ENCODE measurements around the gene TRAM2. TPM values are rescaled to one million over a fixed set of nuclear protein-coding genes. Genes with fewer than 3 reads are reported as not detected.

TRAM2 gene
- total and polyA plus RNA-seq, 9 of the 15 experiments (the other 6 are each of a cell fraction or from before 2014, with no cell fraction given) = 2.6 to 13.3 (median 8.9) TPM

DNA sequence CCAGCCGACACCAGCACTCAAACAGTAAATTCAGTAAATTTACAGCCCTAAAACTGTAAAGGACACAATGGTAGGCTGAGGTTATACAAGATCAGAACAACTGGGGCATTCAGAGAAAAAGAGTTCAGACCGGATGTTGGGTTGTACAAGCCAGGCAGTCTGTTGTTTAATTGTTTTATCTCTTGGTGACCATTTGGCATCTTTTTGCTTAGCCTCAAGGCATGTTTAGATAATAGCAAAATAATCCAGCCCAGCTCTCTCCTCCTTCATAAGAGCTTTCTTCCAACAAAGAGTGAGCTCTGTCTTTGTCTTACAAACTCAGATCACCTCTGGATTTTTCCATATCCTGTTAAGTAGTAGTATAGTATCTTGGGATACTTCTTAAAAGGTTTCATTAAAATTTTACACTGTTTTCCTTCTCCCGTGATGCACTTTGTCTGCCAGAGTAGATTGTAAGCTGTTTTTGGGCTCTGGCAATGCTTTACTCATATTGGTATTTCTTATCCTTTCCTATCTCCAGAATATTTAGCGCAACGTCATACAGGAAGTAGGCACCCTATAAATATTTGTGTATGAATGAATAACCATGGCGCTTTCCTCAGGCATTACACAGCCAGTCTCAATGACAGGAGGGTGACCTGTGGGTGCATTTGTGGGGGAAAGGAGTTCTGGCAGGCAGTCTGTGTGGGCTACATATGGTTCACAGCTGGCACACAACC, 35.6 kb upstream of the TRAM2 start (continued):
- TF ChIP-seq, protein P1, sequence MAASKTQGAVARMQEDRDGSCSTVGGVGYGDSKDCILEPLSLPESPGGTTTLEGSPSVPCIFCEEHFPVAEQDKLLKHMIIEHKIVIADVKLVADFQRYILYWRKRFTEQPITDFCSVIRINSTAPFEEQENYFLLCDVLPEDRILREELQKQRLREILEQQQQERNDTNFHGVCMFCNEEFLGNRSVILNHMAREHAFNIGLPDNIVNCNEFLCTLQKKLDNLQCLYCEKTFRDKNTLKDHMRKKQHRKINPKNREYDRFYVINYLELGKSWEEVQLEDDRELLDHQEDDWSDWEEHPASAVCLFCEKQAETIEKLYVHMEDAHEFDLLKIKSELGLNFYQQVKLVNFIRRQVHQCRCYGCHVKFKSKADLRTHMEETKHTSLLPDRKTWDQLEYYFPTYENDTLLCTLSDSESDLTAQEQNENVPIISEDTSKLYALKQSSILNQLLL (CRISPR knock-in tag; IDR thresholded peaks at IDR 0.05; ENCODE audit: borderline replicate concordance) = no peak
- TF ChIP-seq ZNF41 (CRISPR knock-in tag; conservative IDR thresholded peaks at IDR 0.05) = no peak
- TF ChIP-seq TARDBP (IDR thresholded peaks at IDR 0.05) = no peak
- no peak for TF ChIP-seq BRD4 (IDR thresholded peaks at IDR 0.05)
- TF ChIP-seq ZNF175 (CRISPR knock-in tag; IDR thresholded peaks at IDR 0.05; ENCODE audit: low read depth) = peak; percentile 85
- TF ChIP-seq NR2F6 (CRISPR knock-in tag; IDR thresholded peaks at IDR 0.05) = no peak
- TF ChIP-seq ZNF77 (CRISPR knock-in tag; IDR thresholded peaks at IDR 0.05) = no peak
- TF ChIP-seq, protein P2, sequence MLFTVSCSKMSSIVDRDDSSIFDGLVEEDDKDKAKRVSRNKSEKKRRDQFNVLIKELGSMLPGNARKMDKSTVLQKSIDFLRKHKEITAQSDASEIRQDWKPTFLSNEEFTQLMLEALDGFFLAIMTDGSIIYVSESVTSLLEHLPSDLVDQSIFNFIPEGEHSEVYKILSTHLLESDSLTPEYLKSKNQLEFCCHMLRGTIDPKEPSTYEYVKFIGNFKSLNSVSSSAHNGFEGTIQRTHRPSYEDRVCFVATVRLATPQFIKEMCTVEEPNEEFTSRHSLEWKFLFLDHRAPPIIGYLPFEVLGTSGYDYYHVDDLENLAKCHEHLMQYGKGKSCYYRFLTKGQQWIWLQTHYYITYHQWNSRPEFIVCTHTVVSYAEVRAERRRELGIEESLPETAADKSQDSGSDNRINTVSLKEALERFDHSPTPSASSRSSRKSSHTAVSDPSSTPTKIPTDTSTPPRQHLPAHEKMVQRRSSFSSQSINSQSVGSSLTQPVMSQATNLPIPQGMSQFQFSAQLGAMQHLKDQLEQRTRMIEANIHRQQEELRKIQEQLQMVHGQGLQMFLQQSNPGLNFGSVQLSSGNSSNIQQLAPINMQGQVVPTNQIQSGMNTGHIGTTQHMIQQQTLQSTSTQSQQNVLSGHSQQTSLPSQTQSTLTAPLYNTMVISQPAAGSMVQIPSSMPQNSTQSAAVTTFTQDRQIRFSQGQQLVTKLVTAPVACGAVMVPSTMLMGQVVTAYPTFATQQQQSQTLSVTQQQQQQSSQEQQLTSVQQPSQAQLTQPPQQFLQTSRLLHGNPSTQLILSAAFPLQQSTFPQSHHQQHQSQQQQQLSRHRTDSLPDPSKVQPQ (CRISPR knock-in tag; IDR thresholded peaks at IDR 0.05; ENCODE audit: borderline replicate concordance) = no peak
- 0 out of 2 replicates have a peak, but pooled peaks have one; percentile 4 for TF ChIP-seq MAFK (IDR thresholded peaks at IDR 0.05; ENCODE audit: low read length)
- TF ChIP-seq STAT5A (IDR thresholded peaks at IDR 0.05; ENCODE audit: borderline replicate concordance, low read length) = no peak
- TF ChIP-seq, protein P3, sequence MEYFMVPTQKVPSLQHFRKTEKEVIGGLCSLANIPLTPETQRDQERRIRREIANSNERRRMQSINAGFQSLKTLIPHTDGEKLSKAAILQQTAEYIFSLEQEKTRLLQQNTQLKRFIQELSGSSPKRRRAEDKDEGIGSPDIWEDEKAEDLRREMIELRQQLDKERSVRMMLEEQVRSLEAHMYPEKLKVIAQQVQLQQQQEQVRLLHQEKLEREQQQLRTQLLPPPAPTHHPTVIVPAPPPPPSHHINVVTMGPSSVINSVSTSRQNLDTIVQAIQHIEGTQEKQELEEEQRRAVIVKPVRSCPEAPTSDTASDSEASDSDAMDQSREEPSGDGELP (CRISPR knock-in tag; IDR thresholded peaks at IDR 0.05; ENCODE audit: borderline replicate concordance) = no peak
- TF ChIP-seq FOXM1 (IDR thresholded peaks at IDR 0.05; ENCODE audit: low read depth) = no peak
- no peak for TF ChIP-seq FOXM1 (CRISPR knock-in tag; IDR thresholded peaks at IDR 0.05; ENCODE audit: low read depth)
- TF ChIP-seq WHSC1 (IDR thresholded peaks at IDR 0.05; ENCODE audit: low read length) = no peak
- TF ChIP-seq DPF2 (IDR thresholded peaks at IDR 0.05) = 0 out of 2 replicates have a peak, but pooled peaks have one; percentile 26
- TF ChIP-seq, protein P4, sequence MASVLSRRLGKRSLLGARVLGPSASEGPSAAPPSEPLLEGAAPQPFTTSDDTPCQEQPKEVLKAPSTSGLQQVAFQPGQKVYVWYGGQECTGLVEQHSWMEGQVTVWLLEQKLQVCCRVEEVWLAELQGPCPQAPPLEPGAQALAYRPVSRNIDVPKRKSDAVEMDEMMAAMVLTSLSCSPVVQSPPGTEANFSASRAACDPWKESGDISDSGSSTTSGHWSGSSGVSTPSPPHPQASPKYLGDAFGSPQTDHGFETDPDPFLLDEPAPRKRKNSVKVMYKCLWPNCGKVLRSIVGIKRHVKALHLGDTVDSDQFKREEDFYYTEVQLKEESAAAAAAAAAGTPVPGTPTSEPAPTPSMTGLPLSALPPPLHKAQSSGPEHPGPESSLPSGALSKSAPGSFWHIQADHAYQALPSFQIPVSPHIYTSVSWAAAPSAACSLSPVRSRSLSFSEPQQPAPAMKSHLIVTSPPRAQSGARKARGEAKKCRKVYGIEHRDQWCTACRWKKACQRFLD (CRISPR knock-in tag; IDR thresholded peaks at IDR 0.05) = 0 out of 2 replicates have a peak, but pooled peaks have one; percentile 26
- TF ChIP-seq, protein P5, sequence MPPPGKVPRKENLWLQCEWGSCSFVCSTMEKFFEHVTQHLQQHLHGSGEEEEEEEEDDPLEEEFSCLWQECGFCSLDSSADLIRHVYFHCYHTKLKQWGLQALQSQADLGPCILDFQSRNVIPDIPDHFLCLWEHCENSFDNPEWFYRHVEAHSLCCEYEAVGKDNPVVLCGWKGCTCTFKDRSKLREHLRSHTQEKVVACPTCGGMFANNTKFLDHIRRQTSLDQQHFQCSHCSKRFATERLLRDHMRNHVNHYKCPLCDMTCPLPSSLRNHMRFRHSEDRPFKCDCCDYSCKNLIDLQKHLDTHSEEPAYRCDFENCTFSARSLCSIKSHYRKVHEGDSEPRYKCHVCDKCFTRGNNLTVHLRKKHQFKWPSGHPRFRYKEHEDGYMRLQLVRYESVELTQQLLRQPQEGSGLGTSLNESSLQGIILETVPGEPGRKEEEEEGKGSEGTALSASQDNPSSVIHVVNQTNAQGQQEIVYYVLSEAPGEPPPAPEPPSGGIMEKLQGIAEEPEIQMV (tag; conservative IDR thresholded peaks at IDR 0.05; ENCODE audit: low read depth) = no peak
- no peak for TF ChIP-seq CBX3 (IDR thresholded peaks at IDR 0.05; ENCODE audit: borderline replicate concordance in 1 of 2, low read length in 2 of 2)
- TF ChIP-seq, protein P6, sequence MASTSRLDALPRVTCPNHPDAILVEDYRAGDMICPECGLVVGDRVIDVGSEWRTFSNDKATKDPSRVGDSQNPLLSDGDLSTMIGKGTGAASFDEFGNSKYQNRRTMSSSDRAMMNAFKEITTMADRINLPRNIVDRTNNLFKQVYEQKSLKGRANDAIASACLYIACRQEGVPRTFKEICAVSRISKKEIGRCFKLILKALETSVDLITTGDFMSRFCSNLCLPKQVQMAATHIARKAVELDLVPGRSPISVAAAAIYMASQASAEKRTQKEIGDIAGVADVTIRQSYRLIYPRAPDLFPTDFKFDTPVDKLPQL (IDR thresholded peaks at IDR 0.05; ENCODE audit: extremely low read depth, insufficient read length) = no peak
- TF ChIP-seq GTF2F1 (IDR thresholded peaks at IDR 0.05; ENCODE audit: low read depth, low read length) = no peak
